ENCODE measurements around the gene SLC35F1.

DNA sequence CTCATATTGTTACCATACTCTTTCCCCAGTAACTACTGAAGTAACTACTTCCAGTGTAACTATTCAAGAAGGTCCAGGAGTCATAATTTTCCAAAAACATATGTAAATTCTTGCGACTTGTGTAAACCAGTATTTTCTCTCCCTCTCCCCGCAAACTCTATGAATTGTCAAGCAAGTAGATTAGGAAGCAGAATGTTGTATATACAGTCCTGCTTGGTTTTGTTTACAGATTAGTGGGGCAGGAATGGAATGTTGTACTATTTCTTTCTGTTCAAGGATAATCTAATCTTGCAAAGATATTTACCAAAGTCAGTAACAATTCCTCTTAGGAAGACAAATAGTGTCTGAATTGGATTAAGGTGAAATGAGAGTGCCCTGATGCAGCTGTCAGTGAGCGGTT, 406.1 kb downstream of the SLC35F1 start:
- no peak for TF ChIP-seq EZH2phosphoT487 (IDR thresholded peaks at IDR 0.05)
- TF ChIP-seq, protein P1, sequence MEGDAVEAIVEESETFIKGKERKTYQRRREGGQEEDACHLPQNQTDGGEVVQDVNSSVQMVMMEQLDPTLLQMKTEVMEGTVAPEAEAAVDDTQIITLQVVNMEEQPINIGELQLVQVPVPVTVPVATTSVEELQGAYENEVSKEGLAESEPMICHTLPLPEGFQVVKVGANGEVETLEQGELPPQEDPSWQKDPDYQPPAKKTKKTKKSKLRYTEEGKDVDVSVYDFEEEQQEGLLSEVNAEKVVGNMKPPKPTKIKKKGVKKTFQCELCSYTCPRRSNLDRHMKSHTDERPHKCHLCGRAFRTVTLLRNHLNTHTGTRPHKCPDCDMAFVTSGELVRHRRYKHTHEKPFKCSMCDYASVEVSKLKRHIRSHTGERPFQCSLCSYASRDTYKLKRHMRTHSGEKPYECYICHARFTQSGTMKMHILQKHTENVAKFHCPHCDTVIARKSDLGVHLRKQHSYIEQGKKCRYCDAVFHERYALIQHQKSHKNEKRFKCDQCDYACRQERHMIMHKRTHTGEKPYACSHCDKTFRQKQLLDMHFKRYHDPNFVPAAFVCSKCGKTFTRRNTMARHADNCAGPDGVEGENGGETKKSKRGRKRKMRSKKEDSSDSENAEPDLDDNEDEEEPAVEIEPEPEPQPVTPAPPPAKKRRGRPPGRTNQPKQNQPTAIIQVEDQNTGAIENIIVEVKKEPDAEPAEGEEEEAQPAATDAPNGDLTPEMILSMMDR (IDR thresholded peaks at IDR 0.05) = no peak
